CD4-positive, CD25-positive, alpha-beta regulatory T cell (primary cell): ENCODE measurements around the gene KCNQ1. TPM values are rescaled to one million over a fixed set of nuclear protein-coding genes. Genes with fewer than 3 reads are reported as not detected.

Experiments
- ATAC-seq, 2 donors: fragments of 150-1000 bp; cut with Tn5 transposase; one replicate each; pipeline ENCODE4 v1.10.0; 2021; ENCODE audit warnings: low read depth in 2 of 2, moderate number of reproducible peaks in 2 of 2, moderate library complexity in 1 of 2
- DNase-seq, 3 donors: peaks; one replicate each; pipeline versions ENCODE4 v3.0.0 to v3.0.0-alpha.2; 2012 to 2022; ENCODE audit warnings: mixed read lengths in 1 of 3
- H3K27ac ChIP-seq: one replicate; pipeline ENCODE4 v1.7.0; 2013; ENCODE audit warnings: mild to moderate bottlenecking, low read length; ENCODE audit not compliant: insufficient read depth, poor library complexity, severe bottlenecking
- H3K27me3 ChIP-seq: one replicate; pipeline ENCODE4 v1.7.0; 2013; ENCODE audit warnings: low read length; ENCODE audit not compliant: control insufficient read depth, insufficient read depth
- H3K36me3 ChIP-seq: one replicate; pipeline ENCODE4 v1.7.0; 2013; ENCODE audit warnings: mild to moderate bottlenecking, low read length, moderate library complexity; ENCODE audit not compliant: control insufficient read depth, insufficient read depth
- H3K4me1 ChIP-seq: 2 replicates; pipeline ENCODE4 v1.7.0; 2013; ENCODE audit warnings: mild to moderate bottlenecking, low read length; ENCODE audit not compliant: insufficient read depth, control insufficient read depth, poor library complexity, severe bottlenecking
- H3K4me3 ChIP-seq: one replicate; pipeline ENCODE4 v1.7.0; 2013; ENCODE audit warnings: low read depth, mild to moderate bottlenecking, low read length, moderate library complexity
- H3K9me3 ChIP-seq, 2 experiments: 1 replicate in 1 of 2; 2 replicates in 1 of 2; pipeline ENCODE4 v1.7.0; 2013; ENCODE audit warnings: low read length in 2 of 2, mild to moderate bottlenecking in 1 of 2, moderate library complexity in 1 of 2; ENCODE audit not compliant: control insufficient read depth in 2 of 2
- H3K27ac Mint-ChIP-seq, 3 donors: one replicate each; pipeline ENCODE4 v1.8.0; 2020 to 2022; ENCODE audit warnings: mild to moderate bottlenecking in 3 of 3, mixed read lengths in 3 of 3, moderate library complexity in 2 of 3
- H3K27me3 Mint-ChIP-seq: one replicate; pipeline ENCODE4 v1.8.0; 2022; ENCODE audit warnings: mild to moderate bottlenecking, mixed read lengths
- H3K36me3 Mint-ChIP-seq: one replicate; pipeline ENCODE4 v1.8.0; 2020; ENCODE audit warnings: mixed read lengths
- H3K4me1 Mint-ChIP-seq, 4 donors: one replicate each; pipeline ENCODE4 v1.8.0; 2020 to 2022; ENCODE audit warnings: mixed read lengths in 4 of 4, mild to moderate bottlenecking in 1 of 4
- H3K4me3 Mint-ChIP-seq, 4 donors: one replicate each; pipeline ENCODE4 v1.8.0; 2020 to 2022; ENCODE audit warnings: mild to moderate bottlenecking in 4 of 4, mixed read lengths in 4 of 4, moderate library complexity in 3 of 4
- H3K9me3 Mint-ChIP-seq, 7 donors: one replicate each; pipeline ENCODE4 v1.8.0; 2020 to 2022; ENCODE audit warnings: mixed read lengths in 7 of 7, mild to moderate bottlenecking in 3 of 7, moderate library complexity in 2 of 7
- polyA plus RNA-seq, 4 donors: library from polyadenylated mRNA; unstranded; fragments of 300-500 nt; fragmentation: Illumina TruSeq; gene quantifications; one replicate each; pipeline ENCODE4 v1.2.3, GENCODE V29; 2021
- total RNA-seq: library from RNA; stranded (reverse); gene quantifications from one replicate; pipeline ENCODE4 v1.2.3, GENCODE V29; 2022

Gene KCNQ1
- total and polyA plus RNA-seq, 5 donors from 2014 or later = 5.5 to 13.4 (median 6.8) TPM

- ATAC-seq (no peak), DNase-seq (no peak)
- Histone ChIP-seq H3K4me1 (no peaks in the 10 kb centered on the region), H3K27ac (no peak overlapping the region), H3K9me3 (peaks cover 6 to 7% of the 10 kb centered on the region in 2 experiments), H3K4me3 (no peak overlapping the region), H3K36me3 (peaks cover 2% of the 10 kb centered on the region), H3K27me3 (no peaks in the 10 kb centered on the region)
- H3K9me3 Mint-ChIP-seq = peaks cover 0 to 5% (median 0%) of the 10 kb centered on the region in 7 donors
- H3K4me3 Mint-ChIP-seq = no peak overlapping the region
- H3K27ac Mint-ChIP-seq = no peak overlapping the region
- H3K36me3 Mint-ChIP-seq = peaks cover 24% of the 10 kb centered on the region
- H3K27me3 Mint-ChIP-seq = no peaks in the 10 kb centered on the region
- H3K4me1 Mint-ChIP-seq = no peaks in the 10 kb centered on the region
Measured at GRCh38 chr11:2662430-2663299, 217.9 kb downstream of the KCNQ1 start.

GRCh38 chr11:2663506-2663905 is 218.7 kb downstream of the KCNQ1 start:
- H3K4me3 Mint-ChIP-seq = no peak overlapping the region
- H3K9me3 Mint-ChIP-seq = peaks cover 0 to 5% (median 0%) of the 10 kb centered on the region in 7 donors
- no peak for ATAC-seq
- H3K27ac Mint-ChIP-seq = no peak overlapping the region
- no peak for DNase-seq
- peaks cover 21% of the 10 kb centered on the region for H3K36me3 Mint-ChIP-seq
- Histone ChIP-seq H3K9me3 (peaks cover 6 to 7% of the 10 kb centered on the region in 2 experiments), H3K27ac (no peak overlapping the region), H3K36me3 (peaks cover 2% of the 10 kb centered on the region), H3K4me3 (no peak overlapping the region), H3K27me3 (no peaks in the 10 kb centered on the region), H3K4me1 (no peaks in the 10 kb centered on the region)
- no peaks in the 10 kb centered on the region for H3K27me3 Mint-ChIP-seq
- peaks cover 0 to 1% (median 0%) of the 10 kb centered on the region in 4 donors for H3K4me1 Mint-ChIP-seq

GRCh38 chr11:2663915-2664314 is 219.1 kb downstream of the KCNQ1 start:
- Mint-ChIP-seq H3K27me3 (no peaks in the 10 kb centered on the region), H3K36me3 (peaks cover 17% of the 10 kb centered on the region), H3K27ac (no peak overlapping the region), H3K9me3 (peaks cover 0 to 5% (median 0%) of the 10 kb centered on the region in 7 donors), H3K4me1 (peaks cover 0 to 4% (median 0%) of the 10 kb centered on the region in 4 donors), H3K4me3 (no peak overlapping the region)
- no peak for DNase-seq
- Histone ChIP-seq H3K36me3 (peaks cover 2% of the 10 kb centered on the region), H3K9me3 (peaks cover 6 to 7% of the 10 kb centered on the region in 2 experiments), H3K4me3 (no peak overlapping the region), H3K27me3 (no peaks in the 10 kb centered on the region), H3K27ac (no peak overlapping the region), H3K4me1 (no peaks in the 10 kb centered on the region)
- ATAC-seq = no peak

GRCh38 chr11:2664376-2664775 is 219.6 kb downstream of the KCNQ1 start:
- no peak for ATAC-seq
- no peak for DNase-seq
- Histone ChIP-seq H3K9me3 (peaks cover 6 to 7% of the 10 kb centered on the region in 2 experiments), H3K4me3 (no peak overlapping the region), H3K27me3 (no peaks in the 10 kb centered on the region), H3K27ac (no peak overlapping the region), H3K4me1 (no peaks in the 10 kb centered on the region), H3K36me3 (peaks cover 2% of the 10 kb centered on the region)
- Mint-ChIP-seq H3K27ac (no peak overlapping the region), H3K4me1 (peaks cover 0 to 4% (median 0%) of the 10 kb centered on the region in 4 donors), H3K4me3 (no peak overlapping the region), H3K36me3 (peaks cover 13% of the 10 kb centered on the region), H3K27me3 (no peaks in the 10 kb centered on the region), H3K9me3 (peaks cover 0 to 5% (median 0%) of the 10 kb centered on the region in 7 donors)

- Mint-ChIP-seq H3K27me3 (no peaks in the 10 kb centered on the region), H3K4me1 (peaks cover 0 to 4% (median 0%) of the 10 kb centered on the region in 4 donors), H3K4me3 (peak overlapping the region in 1 of 4 donors; percentile 76), H3K9me3 (peaks cover 0 to 5% (median 0%) of the 10 kb centered on the region in 7 donors), H3K27ac (no peak overlapping the region), H3K36me3 (peaks cover 12% of the 10 kb centered on the region)
- Histone ChIP-seq H3K27ac (no peak overlapping the region), H3K4me3 (no peak overlapping the region), H3K4me1 (no peaks in the 10 kb centered on the region), H3K9me3 (peaks cover 5 to 7% of the 10 kb centered on the region in 2 experiments), H3K36me3 (peaks cover 2% of the 10 kb centered on the region), H3K27me3 (no peaks in the 10 kb centered on the region)
- DNase-seq (no peak), ATAC-seq (no peak)
Measured at GRCh38 chr11:2664791-2665525, 220.2 kb downstream of the KCNQ1 start.

GRCh38 chr11:2665526-2666400 is 221.0 kb downstream of the KCNQ1 start:
- Histone ChIP-seq H3K4me1 (no peaks in the 10 kb centered on the region), H3K4me3 (no peak overlapping the region), H3K36me3 (no peaks in the 10 kb centered on the region), H3K27me3 (no peaks in the 10 kb centered on the region), H3K9me3 (no peaks in the 10 kb centered on the region), H3K27ac (no peak overlapping the region)
- Mint-ChIP-seq H3K36me3 (peaks cover 12% of the 10 kb centered on the region), H3K4me3 (no peak overlapping the region), H3K4me1 (peaks cover 0 to 4% (median 1%) of the 10 kb centered on the region in 4 donors), H3K27me3 (no peaks in the 10 kb centered on the region), H3K27ac (no peak overlapping the region), H3K9me3 (peaks cover 0 to 3% (median 0%) of the 10 kb centered on the region in 7 donors)
- DNase-seq (no peak), ATAC-seq (no peak)

GRCh38 chr11:2666401-2666741 is 221.6 kb downstream of the KCNQ1 start:
- peaks cover 7% of the 10 kb centered on the region for H3K36me3 Mint-ChIP-seq

More at GRCh38 chr11:2666401-2666741, 221.6 kb downstream of the KCNQ1 start:
- Histone ChIP-seq H3K4me3 (no peak overlapping the region), H3K27me3 (no peaks in the 10 kb centered on the region), H3K36me3 (no peaks in the 10 kb centered on the region), H3K4me1 (no peaks in the 10 kb centered on the region), H3K9me3 (no peaks in the 10 kb centered on the region), H3K27ac (no peak overlapping the region)
- DNase-seq (no peak), ATAC-seq (no peak)
- H3K27ac Mint-ChIP-seq = no peak overlapping the region
- no peak overlapping the region for H3K4me3 Mint-ChIP-seq
- H3K4me1 Mint-ChIP-seq = peaks cover 0 to 4% (median 1%) of the 10 kb centered on the region in 4 donors
- H3K27me3 Mint-ChIP-seq = no peaks in the 10 kb centered on the region
- no peaks in the 10 kb centered on the region for H3K9me3 Mint-ChIP-seq
